ENCODE data around the gene FTO. TPM values are rescaled to one million over a fixed set of nuclear protein-coding genes. Genes with fewer than 3 reads are reported as not detected.
A peak's percentile ranks its signal among the peaks of the same experiment; 100 is the strongest.

The FTO gene
- total and polyA plus RNA-seq, 2 donors from 2014 or later, result 22.3 to 116 TPM

DNA sequence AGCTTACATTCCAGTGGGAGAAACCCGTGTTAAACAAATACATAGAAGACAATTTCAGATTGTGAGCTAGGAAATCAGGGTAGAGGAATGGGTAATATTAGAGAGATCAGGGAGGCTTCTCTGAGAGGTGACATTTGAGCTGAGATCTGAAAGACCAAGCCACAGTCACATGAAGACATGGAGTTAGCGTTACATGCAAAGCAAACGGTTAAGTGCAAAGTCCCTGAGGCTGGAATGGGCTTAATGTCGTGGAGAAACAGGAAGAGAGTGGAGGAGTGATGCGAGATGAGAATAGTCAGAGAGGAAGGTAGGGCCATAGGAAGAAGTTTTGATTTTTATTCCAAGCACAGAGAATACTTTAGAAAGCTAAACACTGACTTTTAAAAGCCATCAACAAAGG lies 336.5 kb downstream of the FTO start:
- DNase-seq (no peak), FAIRE-seq (no peak)
- no peaks in the 10 kb centered on the region for H3K27me3 ChIP-seq (ENCODE audit: control insufficient read depth, insufficient read depth, low read length)
- no peaks in the 10 kb centered on the region for H3K4me1 ChIP-seq (ENCODE audit: control insufficient read depth in 2 of 3, insufficient read depth in 2 of 3, low read depth in 1 of 3, low read length in 3 of 3)
- TF ChIP-seq, protein P1, sequence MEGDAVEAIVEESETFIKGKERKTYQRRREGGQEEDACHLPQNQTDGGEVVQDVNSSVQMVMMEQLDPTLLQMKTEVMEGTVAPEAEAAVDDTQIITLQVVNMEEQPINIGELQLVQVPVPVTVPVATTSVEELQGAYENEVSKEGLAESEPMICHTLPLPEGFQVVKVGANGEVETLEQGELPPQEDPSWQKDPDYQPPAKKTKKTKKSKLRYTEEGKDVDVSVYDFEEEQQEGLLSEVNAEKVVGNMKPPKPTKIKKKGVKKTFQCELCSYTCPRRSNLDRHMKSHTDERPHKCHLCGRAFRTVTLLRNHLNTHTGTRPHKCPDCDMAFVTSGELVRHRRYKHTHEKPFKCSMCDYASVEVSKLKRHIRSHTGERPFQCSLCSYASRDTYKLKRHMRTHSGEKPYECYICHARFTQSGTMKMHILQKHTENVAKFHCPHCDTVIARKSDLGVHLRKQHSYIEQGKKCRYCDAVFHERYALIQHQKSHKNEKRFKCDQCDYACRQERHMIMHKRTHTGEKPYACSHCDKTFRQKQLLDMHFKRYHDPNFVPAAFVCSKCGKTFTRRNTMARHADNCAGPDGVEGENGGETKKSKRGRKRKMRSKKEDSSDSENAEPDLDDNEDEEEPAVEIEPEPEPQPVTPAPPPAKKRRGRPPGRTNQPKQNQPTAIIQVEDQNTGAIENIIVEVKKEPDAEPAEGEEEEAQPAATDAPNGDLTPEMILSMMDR (IDR thresholded peaks at IDR 0.05; ENCODE audit: borderline replicate concordance, extremely low read depth, insufficient read depth), result no peak
- H3K36me3 ChIP-seq (ENCODE audit: control insufficient read depth in 2 of 3, insufficient read depth in 3 of 3, low read length in 3 of 3), result no peaks in the 10 kb centered on the region
- H3K4me3 ChIP-seq (ENCODE audit: low read length in 3 of 3), result no peak overlapping the region
- intact Hi-C loops (cut with DNase I), result no loop called here
- no peak overlapping the region for H3K9ac ChIP-seq (ENCODE audit: low read length in 3 of 3)
- H3K9me3 ChIP-seq (ENCODE audit: control insufficient read depth in 2 of 3, insufficient read depth in 1 of 3, low read length in 3 of 3), result no peaks in the 10 kb centered on the region
- no peak overlapping the region for H3K27ac ChIP-seq (ENCODE audit: low read depth in 2 of 2, low read length in 2 of 2)

DNA sequence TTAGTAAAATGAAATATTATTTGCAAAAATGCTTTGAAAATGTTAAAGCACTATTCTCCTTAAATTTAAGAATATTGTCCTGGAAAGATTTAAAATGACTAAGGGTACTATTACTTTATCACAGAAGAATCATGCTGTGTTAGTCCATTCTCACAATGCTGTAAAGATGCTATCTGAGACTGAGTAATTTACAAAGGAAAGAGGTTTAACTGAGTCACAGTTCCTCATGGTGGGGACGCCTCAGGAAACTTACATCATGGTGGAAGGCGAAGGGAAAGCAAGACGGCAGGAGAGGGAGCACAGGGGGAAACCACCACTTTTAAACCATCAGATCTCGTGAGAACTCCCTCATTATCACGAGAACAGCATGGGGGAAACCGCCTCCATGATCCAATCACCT lies 337.0 kb downstream of the FTO start:
- Histone ChIP-seq H3K4me1 (ENCODE audit: control insufficient read depth in 2 of 3, insufficient read depth in 2 of 3, low read depth in 1 of 3, low read length in 3 of 3) (no peaks in the 10 kb centered on the region), H3K9ac (ENCODE audit: low read length in 3 of 3) (no peak overlapping the region), H3K27ac (ENCODE audit: low read depth in 2 of 2, low read length in 2 of 2) (no peak overlapping the region), H3K9me3 (ENCODE audit: control insufficient read depth in 2 of 3, insufficient read depth in 1 of 3, low read length in 3 of 3) (no peaks in the 10 kb centered on the region), H3K4me3 (ENCODE audit: low read length in 3 of 3) (no peak overlapping the region), H3K36me3 (ENCODE audit: control insufficient read depth in 2 of 3, insufficient read depth in 3 of 3, low read length in 3 of 3) (no peaks in the 10 kb centered on the region), H3K27me3 (ENCODE audit: control insufficient read depth, insufficient read depth, low read length) (no peaks in the 10 kb centered on the region)
- TF ChIP-seq, protein P1 (IDR thresholded peaks at IDR 0.05; ENCODE audit: borderline replicate concordance, extremely low read depth, insufficient read depth), result no peak
- DNase-seq, result no peak
- FAIRE-seq, result no peak
- intact Hi-C loops (cut with DNase I), result no loop called here

DNA sequence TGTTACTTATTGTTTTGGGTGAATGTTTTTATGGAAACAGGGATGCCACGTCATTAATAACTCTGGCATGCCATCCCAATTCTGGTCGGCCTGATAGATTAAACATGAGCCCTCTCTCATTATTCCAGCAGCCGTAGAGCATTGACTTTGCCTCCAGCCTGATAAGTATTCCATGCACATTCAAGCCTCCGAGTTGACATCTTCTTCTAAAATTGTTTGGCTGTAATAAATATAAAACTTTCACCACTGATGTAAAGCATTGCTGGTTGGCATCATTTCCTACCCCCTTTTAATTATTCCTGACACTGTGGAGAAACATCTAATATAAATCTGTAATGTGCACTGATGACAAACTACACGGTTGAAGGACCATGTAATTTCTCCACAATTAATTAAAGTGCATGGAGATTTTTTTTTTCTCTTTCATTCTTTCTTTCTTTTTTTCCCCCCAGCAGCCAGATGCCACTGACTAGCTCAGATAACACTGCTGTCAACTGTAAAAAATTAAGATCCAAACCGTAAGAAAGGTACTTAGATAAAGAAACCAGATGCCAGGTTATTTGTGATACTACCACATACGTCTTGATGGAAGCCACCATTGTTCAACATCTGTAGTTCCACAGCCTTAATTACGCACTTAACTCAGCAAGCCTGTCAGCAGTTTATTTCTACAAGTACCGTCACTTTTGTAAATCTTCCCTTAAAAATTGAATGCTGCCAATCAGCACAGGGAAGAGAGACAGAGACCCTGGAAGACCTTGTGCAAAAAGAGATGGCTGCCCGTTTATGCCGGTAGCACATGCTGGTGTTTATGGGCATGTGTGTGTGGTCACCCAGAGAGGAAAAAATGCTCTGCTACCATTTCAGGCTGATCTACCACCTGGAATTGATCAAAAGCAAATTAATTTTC lies 344.9 kb downstream of the FTO start:
- DNase-seq (peak in 1 of 5 donors; percentile 26), FAIRE-seq (no peak)
- TF ChIP-seq, protein P1 (IDR thresholded peaks at IDR 0.05; ENCODE audit: borderline replicate concordance, extremely low read depth, insufficient read depth), result no peak
- intact Hi-C loops (cut with DNase I), result no loop called here
- Histone ChIP-seq H3K27me3 (ENCODE audit: control insufficient read depth, insufficient read depth, low read length) (no peaks in the 10 kb centered on the region), H3K9me3 (ENCODE audit: control insufficient read depth in 2 of 3, insufficient read depth in 1 of 3, low read length in 3 of 3) (no peaks in the 10 kb centered on the region), H3K36me3 (ENCODE audit: control insufficient read depth in 2 of 3, insufficient read depth in 3 of 3, low read length in 3 of 3) (no peaks in the 10 kb centered on the region), H3K27ac (ENCODE audit: low read depth in 2 of 2, low read length in 2 of 2) (no peak overlapping the region), H3K4me1 (ENCODE audit: control insufficient read depth in 2 of 3, insufficient read depth in 2 of 3, low read depth in 1 of 3, low read length in 3 of 3) (no peaks in the 10 kb centered on the region), H3K4me3 (ENCODE audit: low read length in 3 of 3) (no peak overlapping the region), H3K9ac (ENCODE audit: low read length in 3 of 3) (no peak overlapping the region)

Measured in kidney (tissue), 14 donors.